NCI-H2107 (cell line): Measurements from ENCODE around the gene CFAP77.

ENCODE experiments used
- DNase-seq: peaks from one replicate; lab custom pipeline; 2025; lab: John Stamatoyannopoulos, UW

Gene CFAP77

GRCh38 chr9:132488626-132489025 lies 78.6 kb downstream of the CFAP77 start:
- DNase-seq: peak; percentile 25

- no peak for DNase-seq
Observed at GRCh38 chr9:132489536-132489935, 79.5 kb downstream of the CFAP77 start.

GRCh38 chr9:132494857-132495256 lies 84.8 kb downstream of the CFAP77 start:
- DNase-seq: no peak

- no peak for DNase-seq
Observed at GRCh38 chr9:132497731-132498130, 87.7 kb downstream of the CFAP77 start.

- DNase-seq: no peak
Observed at GRCh38 chr9:132498531-132499210, 88.7 kb downstream of the CFAP77 start.

GRCh38 chr9:132499251-132499650 lies 89.2 kb downstream of the CFAP77 start:
- DNase-seq: no peak

- DNase-seq: no peak
Observed at GRCh38 chr9:132500193-132500592, 90.2 kb downstream of the CFAP77 start.

- DNase-seq: no peak
Observed at GRCh38 chr9:132502480-132502879, 92.5 kb downstream of the CFAP77 start.

GRCh38 chr9:132503116-132503515 lies 93.1 kb downstream of the CFAP77 start:
- no peak for DNase-seq

- DNase-seq: no peak
Observed at GRCh38 chr9:132504488-132504887, 94.5 kb downstream of the CFAP77 start.

GRCh38 chr9:132505991-132506655 lies 96.1 kb downstream of the CFAP77 start:
- no peak for DNase-seq

- DNase-seq: no peak
Observed at GRCh38 chr9:132506977-132507669, 97.1 kb downstream of the CFAP77 start.

GRCh38 chr9:132507670-132508469 lies 97.9 kb downstream of the CFAP77 start:
- no peak for DNase-seq

- DNase-seq: no peak
Observed at GRCh38 chr9:132509928-132510874, 100.2 kb downstream of the CFAP77 start.

GRCh38 chr9:132511191-132511999 lies 101.4 kb downstream of the CFAP77 start:
- DNase-seq: no peak

GRCh38 chr9:132513416-132513815 lies 103.4 kb downstream of the CFAP77 start:
- no peak for DNase-seq

GRCh38 chr9:132514011-132514744 lies 104.2 kb downstream of the CFAP77 start:
- no peak for DNase-seq

GRCh38 chr9:132514821-132515220 lies 104.8 kb downstream of the CFAP77 start:
- DNase-seq: no peak

GRCh38 chr9:132516301-132516700 lies 106.3 kb downstream of the CFAP77 start:
- no peak for DNase-seq

- peak; percentile 57 for DNase-seq
Observed at GRCh38 chr9:132516911-132517310, 106.9 kb downstream of the CFAP77 start.
